HEK293 (cell line): ENCODE results near the gene ABHD15.

Source experiments
- CTCF ChIA-PET: fragments of 350-600 bp; formaldehyde crosslinking; extraction: SDS; loops from one replicate; lab custom pipeline; 2021; ENCODE audit warnings: antibody characterized with exemption; lab: Yijun Ruan, JAX
- POLR2A ChIA-PET: fragments of 300-600 bp; formaldehyde crosslinking; extraction: SDS; loops from one replicate; lab custom pipeline; 2020; ENCODE audit warnings: antibody characterized with exemption, inconsistent platforms; lab: Yijun Ruan, JAX
- H3K27ac ChIP-seq: fragments of 200-500 bp; sonication (Bioruptor generic); 2 replicates; pipeline ENCODE4 v1.5.1; 2014; ENCODE audit warnings: low read depth, low read length, control low read depth, inconsistent platforms; ENCODE audit errors: extremely low read depth
- H3K36me3 ChIP-seq, 2 experiments: fragments of 200-500 bp in 1 of 2; sonication (Bioruptor generic) in 1 of 2; 1 replicate in 1 of 2; 2 replicates in 1 of 2; pipeline ENCODE4 v1.5.1; 2014 to 2017; ENCODE audit warnings: inconsistent platforms in 2 of 2, low read length in 2 of 2; ENCODE audit not compliant: control insufficient read depth in 2 of 2, insufficient read depth in 1 of 2
- H3K4me1 ChIP-seq: fragments of 200-500 bp; sonication (Bioruptor generic); 2 replicates; pipeline ENCODE4 v1.5.1; 2014; ENCODE audit warnings: mild to moderate bottlenecking, low read length, inconsistent platforms; ENCODE audit not compliant: control insufficient read depth, insufficient read depth
- H3K4me3 ChIP-seq: 2 replicates; pipeline ENCODE4 v1.5.1; 2011; ENCODE audit warnings: low read depth, mild to moderate bottlenecking, control low read depth, low read length, moderate library complexity
- H3K9me3 ChIP-seq: fragments of 200-500 bp; sonication (Bioruptor generic); 2 replicates; pipeline ENCODE4 v1.5.1; 2014; ENCODE audit warnings: low read depth, low read length, inconsistent platforms; ENCODE audit not compliant: control insufficient read depth, insufficient read depth
- BCL11B ChIP-seq: fragments of 450-650 bp; formaldehyde crosslinking; IDR thresholded peaks from 2 replicates; pipeline ENCODE4 v1.5.1; 2016; ENCODE audit warnings: low read depth, missing biosample characterization, missing genetic modification characterization
- GLIS1 ChIP-seq: fragments of 450-650 bp; formaldehyde crosslinking; IDR thresholded peaks from 2 replicates; pipeline ENCODE4 v1.5.1; 2016; ENCODE audit warnings: missing biosample characterization, missing genetic modification characterization
- GLIS2 ChIP-seq: fragments of 450-650 bp; formaldehyde crosslinking; IDR thresholded peaks from 2 replicates; pipeline ENCODE4 v1.5.1; 2016; ENCODE audit warnings: missing biosample characterization, missing genetic modification characterization
- TSHZ1 ChIP-seq: fragments of 450-650 bp; formaldehyde crosslinking; IDR thresholded peaks from 2 replicates; pipeline ENCODE4 v1.5.1; 2016; ENCODE audit warnings: missing biosample characterization, missing genetic modification characterization, borderline replicate concordance
- ZBTB8A ChIP-seq: fragments of 450-650 bp; formaldehyde crosslinking; IDR thresholded peaks from 2 replicates; pipeline ENCODE4 v1.5.1; 2016; ENCODE audit warnings: missing biosample characterization, missing genetic modification characterization
- ZNF174 ChIP-seq: fragments of 450-650 bp; formaldehyde crosslinking; IDR thresholded peaks from 2 replicates; pipeline ENCODE4 v1.5.0; 2017; ENCODE audit warnings: missing biosample characterization, mild to moderate bottlenecking, missing genetic modification characterization
- ZNF354C ChIP-seq: fragments of 450-650 bp; formaldehyde crosslinking; IDR thresholded peaks from 2 replicates; pipeline ENCODE4 v1.5.1; 2016; ENCODE audit warnings: missing biosample characterization, missing genetic modification characterization, low read depth, borderline replicate concordance
- ZNF623 ChIP-seq: fragments of 450-650 bp; formaldehyde crosslinking; IDR thresholded peaks from 2 replicates; pipeline ENCODE4 v1.5.1; 2016; ENCODE audit warnings: missing biosample characterization, missing genetic modification characterization
- TF ChIP-seq, protein P1 (sequence below): fragments of 450-650 bp; formaldehyde crosslinking; IDR thresholded peaks from 2 replicates; pipeline ENCODE4 v1.5.1; 2016; ENCODE audit warnings: missing biosample characterization, missing genetic modification characterization
- TF ChIP-seq, protein P2 (sequence below): fragments of 450-650 bp; formaldehyde crosslinking; IDR thresholded peaks from 2 replicates; pipeline ENCODE4 v1.5.1; 2016; ENCODE audit warnings: missing biosample characterization, missing genetic modification characterization

The ABHD15 gene

DNA sequence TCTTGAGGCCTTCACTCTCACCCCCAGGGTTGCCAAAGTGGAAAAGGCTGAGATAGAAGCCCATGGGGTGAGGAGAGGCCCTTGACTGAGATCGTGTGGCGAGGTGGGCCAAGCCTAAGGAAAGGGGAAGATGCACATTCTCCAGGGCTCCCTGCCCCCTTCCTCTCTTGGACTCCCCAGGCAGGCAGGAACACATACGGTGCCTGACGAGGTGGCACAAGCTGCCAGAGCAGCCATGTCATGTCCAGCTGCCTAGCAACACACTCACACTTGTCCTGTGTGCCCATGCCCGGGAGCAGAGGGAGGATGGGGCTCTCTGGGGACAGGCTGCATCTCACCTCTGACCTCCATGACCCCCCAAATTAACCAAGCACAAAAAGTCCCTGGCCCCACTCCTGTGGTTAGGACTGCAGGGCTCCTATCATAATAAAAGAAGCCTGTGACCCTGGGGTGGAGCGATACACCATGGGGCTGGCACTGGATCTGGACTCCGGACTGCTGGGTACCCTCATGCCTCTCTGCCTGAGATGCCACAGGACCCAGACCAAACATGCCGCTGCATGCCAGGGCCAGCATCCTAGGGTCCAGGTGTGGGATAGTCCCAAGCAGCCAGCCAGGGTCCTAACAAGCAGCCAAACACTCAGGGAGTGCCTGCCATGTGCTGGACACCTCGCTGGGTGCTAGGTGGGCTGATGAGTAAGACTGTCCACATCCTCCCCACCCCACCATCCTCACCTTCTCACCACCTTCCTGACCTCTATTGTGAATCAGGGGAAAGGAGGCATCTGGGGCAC is 20.0 kb upstream of the ABHD15 start:
- CTCF ChIA-PET: interaction anchor here (0.6 to 1.8 kb wide), 10 partner anchors 11 to 1412 kb away, joined by 3 to 6 read pairs (median 4); partner anchors contain the start of gene CORO6
- Histone ChIP-seq H3K36me3 (peaks cover 0 to 35% of the 10 kb centered on the region in 2 experiments; a peak in 1 of 3 replicates), H3K4me1 (peaks cover 14% of the 10 kb centered on the region), H3K9me3 (no peaks in the 10 kb centered on the region), H3K4me3 (no peak overlapping the region), H3K27ac (no peak overlapping the region)
- TF ChIP-seq BCL11B: peak; percentile 42; the same call in 1 of the 2 replicates
- TF ChIP-seq, protein P1, sequence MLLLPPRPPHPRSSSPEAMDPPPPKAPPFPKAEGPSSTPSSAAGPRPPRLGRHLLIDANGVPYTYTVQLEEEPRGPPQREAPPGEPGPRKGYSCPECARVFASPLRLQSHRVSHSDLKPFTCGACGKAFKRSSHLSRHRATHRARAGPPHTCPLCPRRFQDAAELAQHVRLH (tag by site-specific recombination): no peak
- POLR2A ChIA-PET: interaction anchor here (0.6 to 0.7 kb wide), 2 partner anchors 36 to 456 kb away, joined by 3 to 4 read pairs; no protein-coding TSS in a partner anchor

GRCh38 chr17:29585080-29585751 is 18.4 kb upstream of the ABHD15 start:
- H3K36me3 ChIP-seq: peaks cover 6 to 51% of the 10 kb centered on the region in 2 experiments; a peak in 2 of 3 replicates
- H3K9me3 ChIP-seq: no peaks in the 10 kb centered on the region
- POLR2A ChIA-PET: interaction anchor here (0.6 to 1.2 kb wide), 3 partner anchors 11 to 28 kb away, joined by 3 to 4 read pairs (median 3); no protein-coding TSS in a partner anchor
- TF ChIP-seq ZNF174 (tag by site-specific recombination) (no peak), GLIS1 (tag by site-specific recombination) (0 out of 2 replicates have a peak, but pooled peaks have one; percentile 16), ZNF354C (no peak), GLIS2 (peak; percentile 11; the same call in 1 of the 2 replicates), ZBTB8A (tag by site-specific recombination) (0 out of 2 replicates have a peak, but pooled peaks have one; percentile 12), ZNF623 (no peak)
- TF ChIP-seq, protein P2, sequence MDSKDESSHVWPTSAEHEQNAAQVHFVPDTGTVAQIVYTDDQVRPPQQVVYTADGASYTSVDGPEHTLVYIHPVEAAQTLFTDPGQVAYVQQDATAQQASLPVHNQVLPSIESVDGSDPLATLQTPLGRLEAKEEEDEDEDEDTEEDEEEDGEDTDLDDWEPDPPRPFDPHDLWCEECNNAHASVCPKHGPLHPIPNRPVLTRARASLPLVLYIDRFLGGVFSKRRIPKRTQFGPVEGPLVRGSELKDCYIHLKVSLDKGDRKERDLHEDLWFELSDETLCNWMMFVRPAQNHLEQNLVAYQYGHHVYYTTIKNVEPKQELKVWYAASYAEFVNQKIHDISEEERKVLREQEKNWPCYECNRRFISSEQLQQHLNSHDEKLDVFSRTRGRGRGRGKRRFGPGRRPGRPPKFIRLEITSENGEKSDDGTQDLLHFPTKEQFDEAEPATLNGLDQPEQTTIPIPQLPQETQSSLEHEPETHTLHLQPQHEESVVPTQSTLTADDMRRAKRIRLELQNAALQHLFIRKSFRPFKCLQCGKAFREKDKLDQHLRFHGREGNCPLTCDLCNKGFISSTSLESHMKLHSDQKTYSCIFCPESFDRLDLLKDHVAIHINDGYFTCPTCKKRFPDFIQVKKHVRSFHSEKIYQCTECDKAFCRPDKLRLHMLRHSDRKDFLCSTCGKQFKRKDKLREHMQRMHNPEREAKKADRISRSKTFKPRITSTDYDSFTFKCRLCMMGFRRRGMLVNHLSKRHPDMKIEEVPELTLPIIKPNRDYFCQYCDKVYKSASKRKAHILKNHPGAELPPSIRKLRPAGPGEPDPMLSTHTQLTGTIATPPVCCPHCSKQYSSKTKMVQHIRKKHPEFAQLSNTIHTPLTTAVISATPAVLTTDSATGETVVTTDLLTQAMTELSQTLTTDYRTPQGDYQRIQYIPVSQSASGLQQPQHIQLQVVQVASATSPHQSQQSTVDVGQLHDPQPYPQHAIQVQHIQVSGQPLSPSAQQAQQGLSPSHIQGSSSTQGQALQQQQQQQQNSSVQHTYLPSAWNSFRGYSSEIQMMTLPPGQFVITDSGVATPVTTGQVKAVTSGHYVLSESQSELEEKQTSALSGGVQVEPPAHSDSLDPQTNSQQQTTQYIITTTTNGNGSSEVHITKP (tag by site-specific recombination): peak; percentile 49; the same call in 1 of the 2 replicates
- CTCF ChIA-PET: interaction anchor here (0.6 to 1.4 kb wide), 3 partner anchors 13 to 508 kb away, joined by 3 to 5 read pairs (median 3); no protein-coding TSS in a partner anchor
- peaks cover 13% of the 10 kb centered on the region for H3K4me1 ChIP-seq
- no peak overlapping the region for H3K27ac ChIP-seq
- H3K4me3 ChIP-seq: no peak overlapping the region

DNA sequence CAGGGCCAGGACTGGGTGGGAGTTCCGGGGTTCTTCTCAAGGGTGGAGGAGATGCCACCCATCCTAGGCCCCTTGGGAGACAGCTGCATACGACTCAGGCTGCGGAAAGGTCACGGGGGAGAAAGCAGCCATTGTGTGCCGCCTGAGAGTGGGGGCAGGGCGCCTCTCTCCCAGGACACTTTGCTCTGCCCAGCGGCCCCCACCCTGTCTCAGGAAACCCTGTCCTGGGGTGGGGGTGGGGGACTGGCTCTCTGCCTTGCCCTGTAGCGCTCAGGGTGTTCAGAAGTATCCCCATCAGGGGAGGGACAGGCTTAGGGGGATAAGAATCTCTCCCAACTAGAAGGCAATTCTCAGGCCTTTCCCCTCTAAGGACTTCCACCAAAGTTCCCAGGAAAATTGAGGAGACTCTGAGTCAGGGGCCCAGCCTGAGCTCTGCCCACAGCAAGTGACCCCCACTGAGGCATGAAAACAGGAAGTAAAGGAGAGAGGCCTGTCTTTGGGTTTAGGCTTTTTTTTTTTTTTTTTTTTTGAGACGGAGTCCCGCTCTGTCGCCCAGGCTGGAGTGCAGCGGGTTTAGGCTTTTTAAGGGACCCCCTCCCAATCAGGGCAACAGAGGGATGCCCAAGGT is 17.7 kb upstream of the ABHD15 start:
- H3K4me3 ChIP-seq: no peak overlapping the region
- ChIA-PET POLR2A (interaction anchor here (1.2 kb wide), 2 partner anchors 10 to 26 kb away, joined by 3 to 4 read pairs; no protein-coding TSS in a partner anchor), CTCF (no interaction called here)
- TF ChIP-seq TSHZ1 (tag by site-specific recombination) (no peak), GLIS2 (0 out of 2 replicates have a peak, but pooled peaks have one; percentile 18)
- H3K27ac ChIP-seq: no peak overlapping the region
- peaks cover 7 to 57% of the 10 kb centered on the region in 2 experiments; a peak in 2 of 3 replicates for H3K36me3 ChIP-seq
- H3K4me1 ChIP-seq: peaks cover 7% of the 10 kb centered on the region; the same call in 1 of the 2 replicates
- no peaks in the 10 kb centered on the region for H3K9me3 ChIP-seq
